Upper lobe of right lung (tissue), 1 donor: ENCODE data around the gene SLC7A14. TPM values are rescaled to one million over a fixed set of nuclear protein-coding genes. Genes with fewer than 3 reads are reported as not detected.

Experiments
- ATAC-seq: fragments of 200-7000 bp; cut with Tn5 transposase; one replicate; pipeline ENCODE4 v1.9.1; 2020; ENCODE audit warnings: mild to moderate bottlenecking, moderate library complexity
- DNase-seq: peaks from one replicate; pipeline ENCODE4 v3.0.0-alpha.2; 2020
- H3K27ac ChIP-seq: fragments of 200-600 bp; one replicate; pipeline ENCODE4 v1.8.0; 2022
- H3K27me3 ChIP-seq: fragments of 200-600 bp; one replicate; pipeline ENCODE4 v1.8.0; 2022; ENCODE audit warnings: mild to moderate bottlenecking
- H3K36me3 ChIP-seq: fragments of 200-600 bp; one replicate; pipeline ENCODE4 v1.8.0; 2022
- H3K4me1 ChIP-seq: fragments of 200-600 bp; one replicate; pipeline ENCODE4 v1.8.0; 2022
- H3K4me3 ChIP-seq: fragments of 200-600 bp; one replicate; pipeline ENCODE4 v1.8.0; 2022; ENCODE audit warnings: mild to moderate bottlenecking
- H3K9me3 ChIP-seq: fragments of 200-600 bp; one replicate; pipeline ENCODE4 v1.8.0; 2022
- CTCF ChIP-seq: fragments of 200-600 bp; IDR thresholded peaks from one replicate; pipeline ENCODE4 v1.8.0; 2022; ENCODE audit warnings: antibody characterized with exemption
- intact Hi-C: fragments of 100-400 bp; cut with DNase I; formaldehyde crosslinking; loops from one replicate; pipeline ENCODE4 v1.11.0; 2022
- total RNA-seq: library from RNA; stranded (reverse); fragmentation: NEBNext Ultra II Directional; extraction: Animal tissue kit (Norgen Biotek cat#: 25700); gene quantifications from one replicate; pipeline ENCODE4 v1.2.1, GENCODE V29; 2021
- donor health status: DM: no; HTN: yes; CAD: no; lungs with severe emphysema.

Gene SLC7A14
- total RNA-seq, 1 donor from 2014 or later, result not detected

DNA sequence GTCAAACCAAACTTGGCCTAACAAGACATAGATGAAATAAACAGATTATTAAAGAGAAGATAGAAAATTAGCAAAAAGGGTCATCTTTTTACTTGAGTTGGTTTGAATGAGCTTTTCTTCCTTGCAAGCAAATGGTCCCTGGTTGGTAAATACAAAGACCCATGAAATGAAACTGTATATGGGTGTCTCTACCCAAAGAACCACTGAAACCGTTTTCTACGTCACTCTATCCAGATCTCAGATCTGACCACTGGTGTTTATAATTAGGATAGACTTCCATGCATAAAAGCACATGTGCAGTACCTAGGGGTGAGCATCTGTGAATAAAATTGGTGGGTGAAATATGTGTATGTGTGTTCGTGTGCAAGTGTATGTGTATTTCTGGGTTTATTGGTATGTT is 94.0 kb downstream of the SLC7A14 start:
- DNase-seq (no peak), ATAC-seq (no peak)
- Histone ChIP-seq H3K4me3 (no peak overlapping the region), H3K27ac (no peak overlapping the region), H3K27me3 (no peaks in the 10 kb centered on the region), H3K36me3 (no peaks in the 10 kb centered on the region), H3K4me1 (no peaks in the 10 kb centered on the region), H3K9me3 (no peaks in the 10 kb centered on the region)
- intact Hi-C loops, result no loop called here
- no peak for TF ChIP-seq CTCF

GRCh38 chr3:170490828-170491560 is 94.9 kb downstream of the SLC7A14 start:
- H3K27me3 ChIP-seq, result no peaks in the 10 kb centered on the region
- H3K4me1 ChIP-seq, result no peaks in the 10 kb centered on the region
- no peak overlapping the region for H3K4me3 ChIP-seq
- ATAC-seq (no peak), DNase-seq (no peak)
- H3K27ac ChIP-seq, result no peak overlapping the region
- no peaks in the 10 kb centered on the region for H3K9me3 ChIP-seq
- H3K36me3 ChIP-seq, result no peaks in the 10 kb centered on the region
- intact Hi-C loops, result no loop called here
- TF ChIP-seq CTCF, result no peak

DNA sequence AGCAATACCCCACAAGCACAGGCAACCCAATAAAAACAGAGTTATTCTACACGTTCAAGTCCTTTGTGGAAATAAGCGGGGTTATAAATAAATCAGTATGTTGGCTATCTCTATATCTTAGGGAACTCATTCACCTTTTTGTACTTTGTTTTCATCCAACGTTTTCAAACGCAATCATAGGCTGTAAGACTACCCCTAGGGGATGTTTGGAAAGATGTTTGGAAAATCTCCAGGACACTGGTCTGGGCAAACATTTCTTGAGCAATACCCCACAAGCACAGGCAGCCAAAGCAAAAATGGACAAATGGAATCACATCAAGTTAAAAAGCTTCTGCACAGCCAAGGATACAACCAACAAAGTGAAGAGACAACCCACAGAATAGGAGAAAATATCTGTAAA is 97.1 kb downstream of the SLC7A14 start:
- TF ChIP-seq CTCF, result no peak
- intact Hi-C loops, result no loop called here
- no peak for ATAC-seq
- H3K27ac ChIP-seq, result no peak overlapping the region
- no peaks in the 10 kb centered on the region for H3K9me3 ChIP-seq
- H3K4me3 ChIP-seq, result no peak overlapping the region
- DNase-seq, result no peak
- H3K4me1 ChIP-seq, result no peaks in the 10 kb centered on the region
- H3K27me3 ChIP-seq, result no peaks in the 10 kb centered on the region
- H3K36me3 ChIP-seq, result no peaks in the 10 kb centered on the region

DNA sequence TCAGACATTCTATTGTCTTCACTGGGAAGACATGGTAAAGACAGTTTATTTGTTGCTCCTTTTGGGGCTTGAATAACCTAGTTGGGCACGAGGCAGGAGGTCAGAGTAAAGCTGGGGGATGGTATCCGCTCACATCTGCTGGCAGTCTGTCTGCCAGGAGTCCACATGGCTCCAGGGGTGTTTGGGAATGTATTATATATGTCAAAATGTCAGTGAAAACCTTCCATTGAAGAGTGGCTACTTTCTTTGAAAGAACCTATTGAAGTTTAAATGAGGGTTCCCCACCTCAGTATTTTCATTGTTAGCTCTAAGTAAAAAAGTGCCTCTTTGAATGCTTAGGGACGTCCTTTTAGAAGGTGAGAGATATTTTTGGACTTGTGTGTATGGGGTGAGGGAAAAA is 98.8 kb downstream of the SLC7A14 start:
- no peak for TF ChIP-seq CTCF
- no peak for ATAC-seq
- no peaks in the 10 kb centered on the region for H3K4me1 ChIP-seq

DNA sequence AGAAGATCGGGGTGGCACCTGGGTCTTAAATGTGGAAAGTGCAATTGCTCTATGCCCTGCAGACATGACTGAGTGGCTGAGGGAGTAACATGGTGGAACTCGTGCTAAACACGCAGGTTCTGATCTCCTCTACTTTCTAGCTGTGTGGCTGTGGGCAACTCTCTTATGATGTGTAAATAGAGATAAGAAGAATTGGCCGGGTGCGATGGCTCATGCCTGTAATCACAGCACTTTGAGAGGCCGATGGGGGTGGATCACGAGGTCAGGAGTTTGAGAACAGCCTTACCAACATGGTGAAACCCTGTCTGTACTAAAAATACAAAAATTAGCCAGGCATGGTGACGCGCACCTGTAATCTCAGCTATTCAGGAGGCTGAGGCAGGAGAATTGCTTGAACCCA is 99.5 kb downstream of the SLC7A14 start:
- H3K36me3 ChIP-seq, result no peaks in the 10 kb centered on the region
- H3K4me1 ChIP-seq, result no peaks in the 10 kb centered on the region
- no peaks in the 10 kb centered on the region for H3K27me3 ChIP-seq
- DNase-seq (no peak), ATAC-seq (no peak)
- H3K9me3 ChIP-seq, result no peaks in the 10 kb centered on the region
- intact Hi-C loops, result no loop called here
- no peak for TF ChIP-seq CTCF
- no peak overlapping the region for H3K4me3 ChIP-seq
- no peak overlapping the region for H3K27ac ChIP-seq

More for the DNA sequence above, 98.8 kb downstream of the SLC7A14 start:
- intact Hi-C loops, result no loop called here
- Histone ChIP-seq H3K4me3 (no peak overlapping the region), H3K27ac (no peak overlapping the region), H3K9me3 (no peaks in the 10 kb centered on the region), H3K27me3 (no peaks in the 10 kb centered on the region), H3K36me3 (no peaks in the 10 kb centered on the region)
- no peak for DNase-seq

DNA sequence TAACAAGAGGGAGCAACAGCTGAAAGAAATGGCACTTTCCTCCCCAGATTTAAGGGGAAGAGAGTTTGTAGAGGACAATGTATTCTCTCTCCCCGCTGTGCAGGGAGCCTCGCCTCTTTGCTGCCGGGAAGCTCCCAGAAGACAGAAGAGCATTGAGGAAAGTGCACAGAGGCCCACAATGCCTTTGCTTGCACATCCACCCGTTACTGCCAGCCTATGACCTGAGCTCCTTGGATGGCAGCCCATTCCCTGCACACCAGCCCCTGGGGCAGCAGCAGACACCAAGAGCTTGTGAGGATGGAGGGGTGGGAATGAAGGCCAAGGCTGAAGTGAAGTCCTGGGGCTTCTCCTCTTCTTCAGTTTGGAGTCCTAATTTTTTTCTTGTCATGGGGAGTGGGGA is 100.2 kb downstream of the SLC7A14 start:
- Histone ChIP-seq H3K4me3 (no peak overlapping the region), H3K36me3 (no peaks in the 10 kb centered on the region), H3K9me3 (no peaks in the 10 kb centered on the region), H3K27ac (no peak overlapping the region), H3K4me1 (no peaks in the 10 kb centered on the region), H3K27me3 (no peaks in the 10 kb centered on the region)
- no peak for DNase-seq
- no peak for TF ChIP-seq CTCF
- intact Hi-C loops, result no loop called here
- no peak for ATAC-seq
